HG03378 (cell line): Measurements from ENCODE around the gene MLLT10.
"Not testable (repeated sequence)": the region's sequence is repeated elsewhere in the genome, so short reads cannot be mapped to it uniquely, and the experiment has no call there.

Experiments
- ATAC-seq: cut with Tn5 transposase; IDR thresholded peaks from one replicate; pipeline ENCODE4 v1.9.1; 2021; ENCODE audit warnings: mild to moderate bottlenecking, moderate library complexity; ENCODE audit not compliant: unreplicated experiment

The MLLT10 gene

GRCh38 chr10:21692916-21693315, 158.9 kb downstream of the MLLT10 start:
- no peak for ATAC-seq

DNA sequence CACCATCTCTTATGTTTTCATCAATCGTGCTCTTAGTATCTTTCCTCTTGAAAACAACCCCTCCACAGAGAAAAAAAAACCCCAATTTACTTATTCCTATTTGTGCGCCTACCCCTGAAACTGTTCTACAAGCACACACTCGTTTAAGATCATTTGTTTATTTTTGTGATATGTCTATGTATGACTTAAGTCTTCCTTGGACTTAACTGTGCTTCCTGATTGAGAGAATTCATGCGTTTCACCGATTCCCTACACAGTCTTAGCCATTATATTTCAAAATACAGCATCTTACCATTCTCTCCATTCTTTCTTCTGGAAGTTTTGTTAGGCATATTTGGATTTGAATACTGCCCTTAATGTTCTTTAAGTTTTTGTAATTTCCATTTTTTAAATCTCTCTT, 159.4 kb downstream of the MLLT10 start:
- no peak for ATAC-seq

- ATAC-seq: no peak
These were observed 160.6 kb downstream of the MLLT10 start for GRCh38 chr10:21694631-21695030.

GRCh38 chr10:21696302-21696701, 162.3 kb downstream of the MLLT10 start:
- no peak for ATAC-seq

- ATAC-seq: no peak
These were observed 165.5 kb downstream of the MLLT10 start for GRCh38 chr10:21699575-21699974.

- no peak for ATAC-seq
These were observed 166.4 kb downstream of the MLLT10 start for GRCh38 chr10:21700474-21700873.

DNA sequence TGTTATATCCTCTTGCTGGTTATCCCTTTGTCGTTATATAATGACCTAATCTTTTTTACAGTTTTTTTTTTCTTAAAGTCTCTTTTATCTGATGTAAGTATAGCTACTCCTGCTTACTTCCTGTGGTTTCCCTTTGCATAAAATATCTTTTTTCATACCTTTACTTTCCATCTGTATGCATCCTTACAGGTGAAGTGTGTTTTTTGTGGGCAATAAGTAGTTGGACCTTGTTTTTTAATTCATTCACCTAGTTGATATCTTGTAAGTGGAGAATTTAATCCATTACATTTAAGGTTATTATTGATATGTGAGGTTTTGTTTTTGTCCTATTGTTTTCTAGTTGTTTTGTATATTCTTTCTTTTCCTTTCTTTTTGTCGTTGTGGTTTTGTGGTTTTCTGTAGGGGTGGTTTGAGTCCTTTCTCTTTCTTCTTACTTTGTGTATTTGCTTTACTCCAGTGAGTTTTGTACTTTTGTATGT, 168.6 kb downstream of the MLLT10 start:
- ATAC-seq: peak; percentile 71

- ATAC-seq: no peak
These were observed 171.3 kb downstream of the MLLT10 start for GRCh38 chr10:21705142-21705827.

GRCh38 chr10:21705828-21706176, 171.8 kb downstream of the MLLT10 start:
- ATAC-seq: no peak

DNA sequence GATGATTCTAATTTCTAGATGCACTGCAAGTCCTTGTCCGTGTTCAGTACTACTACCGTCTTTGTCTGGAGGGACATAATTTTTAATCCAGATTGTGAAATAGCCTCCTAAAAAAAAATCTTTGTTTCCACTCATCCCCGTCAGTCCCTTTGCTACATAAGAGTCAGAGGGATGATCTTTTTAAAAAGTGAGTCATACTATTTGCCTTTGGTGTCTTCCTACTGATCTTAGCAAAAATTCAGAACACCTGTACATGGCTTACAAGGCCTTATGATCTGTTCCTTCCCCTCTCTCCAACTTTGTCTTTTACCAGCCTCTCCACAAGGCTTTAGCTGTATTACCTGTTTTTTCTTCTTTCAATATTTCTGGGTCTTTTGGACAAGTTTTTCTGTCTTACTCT, 173.5 kb downstream of the MLLT10 start:
- ATAC-seq: no peak

DNA sequence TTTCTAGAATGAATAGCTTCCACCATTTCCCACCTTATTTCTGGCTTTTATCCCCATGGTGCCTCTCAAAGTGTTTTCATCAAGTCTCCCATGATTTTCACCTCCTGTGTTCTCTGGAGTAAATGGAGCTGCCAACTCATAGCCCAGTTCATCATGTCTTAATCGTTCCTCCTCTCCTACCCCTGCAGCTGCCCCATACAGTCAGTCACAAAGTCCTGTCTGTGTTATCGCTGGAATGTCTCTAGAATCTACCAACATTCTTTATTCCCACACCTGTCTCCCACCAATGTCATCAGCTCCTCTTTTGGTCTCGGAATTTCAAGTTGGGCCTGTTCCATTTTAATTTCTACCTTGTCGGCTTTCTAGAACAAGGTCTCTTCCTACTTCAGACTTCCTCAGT, 178.9 kb downstream of the MLLT10 start:
- ATAC-seq: no peak

- ATAC-seq: no peak
These were observed 181.6 kb downstream of the MLLT10 start for GRCh38 chr10:21715531-21716195.

GRCh38 chr10:21717437-21718054, 183.5 kb downstream of the MLLT10 start:
- ATAC-seq: not testable (repeated sequence)

- ATAC-seq: no peak
These were observed 185.5 kb downstream of the MLLT10 start for GRCh38 chr10:21719502-21719901.

DNA sequence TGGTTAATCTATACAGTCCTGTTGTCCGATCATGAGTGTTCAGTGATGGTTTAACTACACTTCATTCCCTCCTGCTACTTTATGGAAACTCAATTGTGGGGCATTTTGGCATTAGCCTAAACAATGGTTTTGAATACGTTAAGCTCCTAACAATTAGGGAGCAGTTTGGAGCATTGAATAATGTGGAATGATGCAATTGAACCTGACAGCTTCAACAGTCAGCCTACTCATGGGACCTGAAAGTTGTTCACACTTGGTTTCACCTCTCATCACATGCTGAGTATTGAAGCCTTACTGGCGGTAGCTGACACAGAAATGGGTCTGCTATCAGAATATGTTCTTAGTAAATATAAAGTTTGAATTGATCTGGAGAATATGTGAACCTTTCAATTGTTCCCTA, 186.1 kb downstream of the MLLT10 start:
- ATAC-seq: no peak

GRCh38 chr10:21721000-21721665, 187.1 kb downstream of the MLLT10 start:
- ATAC-seq: no peak

DNA sequence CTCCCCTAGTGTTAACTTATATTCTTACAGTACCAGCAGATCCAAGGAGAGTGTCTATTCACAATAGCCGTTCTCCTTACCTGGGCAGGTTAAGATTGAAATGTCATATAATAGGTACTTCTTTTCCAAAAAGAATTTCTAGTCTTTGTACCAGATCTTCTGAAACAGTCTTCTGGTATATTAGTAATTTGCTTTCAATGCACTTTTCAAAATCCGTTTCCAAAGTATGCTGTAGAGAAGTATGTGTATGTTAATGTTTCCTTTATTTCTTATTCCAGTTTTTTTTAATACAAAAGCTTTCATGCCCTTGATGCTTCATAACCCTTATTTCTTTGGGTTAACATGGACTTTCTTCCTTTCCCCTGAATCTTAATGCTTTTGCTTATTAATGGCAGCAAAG, 188.2 kb downstream of the MLLT10 start:
- ATAC-seq: no peak

GRCh38 chr10:21724020-21724589, 190.1 kb downstream of the MLLT10 start:
- ATAC-seq: no peak

DNA sequence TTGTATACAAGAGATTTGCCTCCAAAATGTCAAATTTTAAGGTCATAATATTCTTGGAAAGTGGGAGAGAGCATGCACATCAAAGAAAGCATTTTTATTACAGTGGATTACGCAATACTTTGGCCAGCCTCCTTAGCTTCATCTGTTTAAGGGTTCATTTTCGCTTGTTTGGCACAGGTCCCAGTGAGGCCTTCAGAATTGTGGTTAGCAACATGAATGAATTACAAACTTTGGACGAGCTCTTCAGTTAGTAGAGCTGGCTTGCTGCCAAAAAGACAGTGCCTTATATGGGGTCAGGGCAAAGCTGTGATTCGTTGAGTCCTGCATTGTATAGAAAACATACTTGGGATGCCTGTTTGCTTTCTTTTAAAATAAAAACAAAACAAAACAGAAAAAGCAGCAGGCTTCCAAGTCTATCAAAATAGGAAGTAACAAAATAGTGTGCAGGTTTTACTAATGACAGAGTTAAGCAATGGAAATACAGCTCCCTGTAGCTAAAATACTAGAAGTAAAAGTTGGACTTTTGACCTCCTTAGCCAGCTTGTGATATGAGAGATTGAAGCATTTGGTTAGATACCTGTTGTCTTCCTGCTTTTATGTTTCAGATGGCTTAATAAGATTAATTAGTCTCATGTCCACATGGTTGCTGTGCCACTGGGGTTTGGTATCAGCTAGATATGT, 190.8 kb downstream of the MLLT10 start:
- ATAC-seq: peak; percentile 97

DNA sequence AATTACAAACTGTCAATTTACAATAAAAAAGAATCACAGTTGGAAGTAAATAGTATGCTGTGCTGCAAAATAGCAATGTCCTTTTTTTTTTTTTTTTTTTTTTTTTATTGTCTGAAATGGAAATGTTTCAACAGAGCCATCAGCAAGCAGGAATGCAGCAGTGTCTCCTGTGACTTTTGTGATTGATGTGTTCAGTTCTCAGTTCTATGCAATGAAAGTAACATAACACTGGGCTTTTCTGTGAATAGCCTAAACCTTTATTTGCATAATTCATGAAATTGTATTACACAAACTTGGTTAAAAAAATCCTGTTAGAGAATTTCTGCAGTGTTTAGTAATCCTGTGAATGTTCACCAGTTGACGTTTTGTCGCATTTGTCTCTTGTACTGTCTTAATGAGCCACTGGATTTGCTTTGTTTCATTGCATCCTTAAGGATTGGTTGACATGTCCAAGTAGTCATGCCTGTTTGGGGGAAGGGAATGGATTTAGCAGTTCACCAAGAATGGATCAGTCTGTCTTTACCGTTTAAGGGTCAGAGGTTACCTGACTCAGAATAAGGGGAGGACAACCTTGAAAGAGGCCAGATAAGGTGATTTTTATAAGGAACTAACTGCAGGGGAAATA, 192.7 kb downstream of the MLLT10 start:
- ATAC-seq: no peak
